ENCODE measurements around the gene ATMIN. TPM values are rescaled to one million over a fixed set of nuclear protein-coding genes. Genes with fewer than 3 reads are reported as not detected.

The ATMIN gene
- total and polyA plus RNA-seq, 2 of the 13 experiments (the other 11 are each of a cell fraction or from before 2014, with no cell fraction given), result 34.6 to 60.4 TPM

DNA sequence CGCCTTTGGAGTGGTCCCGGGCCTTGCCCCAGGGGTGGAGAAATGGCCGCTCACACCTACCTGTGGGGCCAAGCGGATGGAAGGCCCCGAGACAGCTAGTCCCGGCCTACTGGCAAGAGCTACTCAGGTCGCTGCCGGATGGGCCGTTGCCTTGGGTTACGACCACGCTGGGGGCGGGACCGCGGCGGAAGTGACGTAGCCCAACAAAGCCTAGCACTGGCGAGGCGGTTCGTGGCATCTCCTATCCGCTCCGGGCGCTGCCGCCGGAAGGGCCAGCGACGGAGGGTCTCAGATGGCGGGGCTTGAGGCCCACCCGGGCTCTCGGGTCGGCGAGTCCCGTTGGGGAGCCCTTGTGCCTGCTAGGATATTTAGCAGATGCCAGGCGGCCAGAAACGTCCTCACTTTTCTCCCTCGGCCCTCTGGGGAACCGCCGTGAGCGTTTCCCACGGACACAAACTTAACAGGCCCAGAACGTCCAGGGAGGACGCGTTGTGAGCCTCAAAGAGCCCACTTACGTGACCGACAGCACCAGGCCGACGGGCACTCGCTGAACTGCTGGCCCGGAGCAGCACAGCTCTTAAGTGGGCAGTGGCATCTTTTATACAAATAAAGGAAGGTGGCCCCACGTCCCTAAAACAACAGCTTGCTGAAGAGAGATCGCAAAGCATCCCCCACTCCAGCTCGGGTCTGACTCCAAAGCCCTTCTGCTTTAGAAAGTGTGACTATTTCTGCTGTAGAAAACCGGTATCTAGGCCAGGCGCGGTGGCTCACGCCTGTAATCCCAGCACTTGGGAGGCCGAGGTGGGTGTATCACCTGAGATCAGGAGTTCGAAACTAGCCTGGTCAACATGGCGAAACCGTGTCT is 41.7 kb downstream of the ATMIN start, which contains the start of gene C16orf46 (continued):
- TF ChIP-seq, protein P1, sequence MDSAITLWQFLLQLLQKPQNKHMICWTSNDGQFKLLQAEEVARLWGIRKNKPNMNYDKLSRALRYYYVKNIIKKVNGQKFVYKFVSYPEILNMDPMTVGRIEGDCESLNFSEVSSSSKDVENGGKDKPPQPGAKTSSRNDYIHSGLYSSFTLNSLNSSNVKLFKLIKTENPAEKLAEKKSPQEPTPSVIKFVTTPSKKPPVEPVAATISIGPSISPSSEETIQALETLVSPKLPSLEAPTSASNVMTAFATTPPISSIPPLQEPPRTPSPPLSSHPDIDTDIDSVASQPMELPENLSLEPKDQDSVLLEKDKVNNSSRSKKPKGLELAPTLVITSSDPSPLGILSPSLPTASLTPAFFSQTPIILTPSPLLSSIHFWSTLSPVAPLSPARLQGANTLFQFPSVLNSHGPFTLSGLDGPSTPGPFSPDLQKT (CRISPR knock-in tag; IDR thresholded peaks at IDR 0.05; ENCODE audit: borderline replicate concordance), result 0 out of 2 replicates have a peak, but pooled peaks have one; percentile 76
- TF ChIP-seq GPN1 (CRISPR knock-in tag; IDR thresholded peaks at IDR 0.05; ENCODE audit: borderline replicate concordance) (no peak), SNAPC5 (CRISPR knock-in tag; IDR thresholded peaks at IDR 0.05; ENCODE audit: borderline replicate concordance) (no peak), BHLHE40 (IDR thresholded peaks at IDR 0.05; ENCODE audit: low read length) (no peak), KDM3A (CRISPR knock-in tag; IDR thresholded peaks at IDR 0.05; ENCODE audit: low read depth) (0 out of 2 replicates have a peak, but pooled peaks have one; percentile 32), TSC22D2 (CRISPR knock-in tag; IDR thresholded peaks at IDR 0.05; ENCODE audit: borderline replicate concordance) (no peak), ZNF136 (CRISPR knock-in tag; IDR thresholded peaks at IDR 0.05; ENCODE audit: low read depth) (peak; percentile 72; the same call in 1 of the 2 replicates), ZNF484 (CRISPR knock-in tag; IDR thresholded peaks at IDR 0.05; ENCODE audit: borderline replicate concordance, low read depth) (no peak), SPEN (CRISPR knock-in tag; IDR thresholded peaks at IDR 0.05; ENCODE audit: low read depth) (no peak; the same call in none of the 2 replicates), ZNF292 (CRISPR knock-in tag; IDR thresholded peaks at IDR 0.05; ENCODE audit: borderline replicate concordance, low read depth) (0 out of 2 replicates have a peak, but pooled peaks have one; percentile 80), E2F2 (CRISPR knock-in tag; IDR thresholded peaks at IDR 0.05; ENCODE audit: borderline replicate concordance) (peak; percentile 28; the same call in 1 of the 2 replicates), ZNF800 (CRISPR knock-in tag; IDR thresholded peaks at IDR 0.05) (peak; percentile 42; the same call in 1 of the 2 replicates), STAG1 (CRISPR knock-in tag; IDR thresholded peaks at IDR 0.05) (no peak), KAT8 (CRISPR knock-in tag; IDR thresholded peaks at IDR 0.05) (peak; percentile 96), ZNF703 (CRISPR knock-in tag; IDR thresholded peaks at IDR 0.05; ENCODE audit: borderline replicate concordance) (peak; percentile 87; the same call in 1 of the 2 replicates), AGO2 (optimal IDR thresholded peaks at IDR 0.05; ENCODE audit: low read depth, low read length) (peak; percentile 97)
- TF ChIP-seq, protein P2, sequence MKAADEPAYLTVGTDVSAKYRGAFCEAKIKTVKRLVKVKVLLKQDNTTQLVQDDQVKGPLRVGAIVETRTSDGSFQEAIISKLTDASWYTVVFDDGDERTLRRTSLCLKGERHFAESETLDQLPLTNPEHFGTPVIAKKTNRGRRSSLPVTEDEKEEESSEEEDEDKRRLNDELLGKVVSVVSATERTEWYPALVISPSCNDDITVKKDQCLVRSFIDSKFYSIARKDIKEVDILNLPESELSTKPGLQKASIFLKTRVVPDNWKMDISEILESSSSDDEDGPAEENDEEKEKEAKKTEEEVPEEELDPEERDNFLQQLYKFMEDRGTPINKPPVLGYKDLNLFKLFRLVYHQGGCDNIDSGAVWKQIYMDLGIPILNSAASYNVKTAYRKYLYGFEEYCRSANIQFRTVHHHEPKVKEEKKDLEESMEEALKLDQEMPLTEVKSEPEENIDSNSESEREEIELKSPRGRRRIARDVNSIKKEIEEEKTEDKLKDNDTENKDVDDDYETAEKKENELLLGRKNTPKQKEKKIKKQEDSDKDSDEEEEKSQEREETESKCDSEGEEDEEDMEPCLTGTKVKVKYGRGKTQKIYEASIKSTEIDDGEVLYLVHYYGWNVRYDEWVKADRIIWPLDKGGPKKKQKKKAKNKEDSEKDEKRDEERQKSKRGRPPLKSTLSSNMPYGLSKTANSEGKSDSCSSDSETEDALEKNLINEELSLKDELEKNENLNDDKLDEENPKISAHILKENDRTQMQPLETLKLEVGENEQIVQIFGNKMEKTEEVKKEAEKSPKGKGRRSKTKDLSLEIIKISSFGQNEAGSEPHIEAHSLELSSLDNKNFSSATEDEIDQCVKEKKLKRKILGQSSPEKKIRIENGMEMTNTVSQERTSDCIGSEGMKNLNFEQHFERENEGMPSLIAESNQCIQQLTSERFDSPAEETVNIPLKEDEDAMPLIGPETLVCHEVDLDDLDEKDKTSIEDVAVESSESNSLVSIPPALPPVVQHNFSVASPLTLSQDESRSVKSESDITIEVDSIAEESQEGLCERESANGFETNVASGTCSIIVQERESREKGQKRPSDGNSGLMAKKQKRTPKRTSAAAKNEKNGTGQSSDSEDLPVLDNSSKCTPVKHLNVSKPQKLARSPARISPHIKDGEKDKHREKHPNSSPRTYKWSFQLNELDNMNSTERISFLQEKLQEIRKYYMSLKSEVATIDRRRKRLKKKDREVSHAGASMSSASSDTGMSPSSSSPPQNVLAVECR (CRISPR knock-in tag; IDR thresholded peaks at IDR 0.05; ENCODE audit: borderline replicate concordance), result peak; percentile 100
- TF ChIP-seq, protein P3, sequence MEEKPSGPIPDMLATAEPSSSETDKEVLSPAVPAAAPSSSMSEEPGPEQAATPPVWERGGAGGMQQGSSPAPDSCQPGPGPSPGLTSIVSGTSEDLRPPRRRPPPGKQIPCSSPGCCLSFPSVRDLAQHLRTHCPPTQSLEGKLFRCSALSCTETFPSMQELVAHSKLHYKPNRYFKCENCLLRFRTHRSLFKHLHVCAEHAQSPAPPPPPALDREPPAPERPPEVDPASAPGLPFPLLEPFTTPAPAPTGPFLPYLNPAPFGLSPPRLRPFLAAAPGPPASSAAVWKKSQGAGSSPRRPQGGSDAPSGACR (CRISPR knock-in tag; IDR thresholded peaks at IDR 0.05), result peak; percentile 93
